Choroid plexus epithelial cell (primary cell): ENCODE results near the gene TSHR.

Experiments
- DNase-seq: peaks from one replicate; pipeline ENCODE4 v3.0.0-alpha.2; 2010; ENCODE audit warnings: low read depth
- H3K4me3 ChIP-seq: 2 replicates; pipeline ENCODE4 v1.5.1; 2011; ENCODE audit warnings: low read depth, mild to moderate bottlenecking, control low read depth, low read length, moderate library complexity
- TF ChIP-seq, protein P1 (sequence below): conservative IDR thresholded peaks from 2 replicates; pipeline ENCODE4 v1.5.1; 2011; ENCODE audit warnings: low read depth, mild to moderate bottlenecking, control low read depth, inconsistent platforms, low read length, moderate library complexity

TSHR gene

DNA sequence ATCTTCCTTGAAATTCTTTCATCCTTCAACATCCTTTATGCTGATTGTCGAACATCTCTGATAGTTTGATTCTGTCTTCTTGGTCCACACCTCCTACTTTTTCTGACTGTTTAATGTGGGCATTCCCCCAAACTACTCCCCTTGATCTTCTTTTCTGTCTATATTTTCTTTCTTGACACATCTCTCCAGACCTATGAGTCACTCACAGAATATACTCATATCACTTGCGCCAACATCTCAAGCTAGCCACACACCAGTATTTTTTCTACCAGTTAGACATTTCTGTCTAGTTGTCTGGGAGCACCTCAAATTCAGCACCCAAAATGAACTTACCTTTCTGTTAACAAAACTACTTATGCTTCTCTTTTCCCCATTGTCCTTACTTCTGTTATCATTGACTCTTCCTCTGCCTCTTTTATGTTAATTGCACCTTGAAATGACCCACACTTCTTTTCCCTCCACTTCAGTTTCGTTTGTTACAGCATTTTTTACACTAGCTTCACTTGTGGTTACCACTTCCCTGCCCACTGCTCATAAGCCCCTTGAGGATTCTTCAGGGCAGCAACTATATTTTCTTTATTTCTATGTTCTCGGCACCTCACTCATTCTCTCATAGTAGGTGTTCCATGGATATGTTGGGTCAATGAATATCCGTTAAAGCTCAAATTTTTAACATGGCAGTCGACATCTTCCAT is 33.5 kb downstream of the TSHR start:
- peak; percentile 12 for DNase-seq
- TF ChIP-seq, protein P1, sequence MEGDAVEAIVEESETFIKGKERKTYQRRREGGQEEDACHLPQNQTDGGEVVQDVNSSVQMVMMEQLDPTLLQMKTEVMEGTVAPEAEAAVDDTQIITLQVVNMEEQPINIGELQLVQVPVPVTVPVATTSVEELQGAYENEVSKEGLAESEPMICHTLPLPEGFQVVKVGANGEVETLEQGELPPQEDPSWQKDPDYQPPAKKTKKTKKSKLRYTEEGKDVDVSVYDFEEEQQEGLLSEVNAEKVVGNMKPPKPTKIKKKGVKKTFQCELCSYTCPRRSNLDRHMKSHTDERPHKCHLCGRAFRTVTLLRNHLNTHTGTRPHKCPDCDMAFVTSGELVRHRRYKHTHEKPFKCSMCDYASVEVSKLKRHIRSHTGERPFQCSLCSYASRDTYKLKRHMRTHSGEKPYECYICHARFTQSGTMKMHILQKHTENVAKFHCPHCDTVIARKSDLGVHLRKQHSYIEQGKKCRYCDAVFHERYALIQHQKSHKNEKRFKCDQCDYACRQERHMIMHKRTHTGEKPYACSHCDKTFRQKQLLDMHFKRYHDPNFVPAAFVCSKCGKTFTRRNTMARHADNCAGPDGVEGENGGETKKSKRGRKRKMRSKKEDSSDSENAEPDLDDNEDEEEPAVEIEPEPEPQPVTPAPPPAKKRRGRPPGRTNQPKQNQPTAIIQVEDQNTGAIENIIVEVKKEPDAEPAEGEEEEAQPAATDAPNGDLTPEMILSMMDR = no peak
- H3K4me3 ChIP-seq = no peak overlapping the region

DNA sequence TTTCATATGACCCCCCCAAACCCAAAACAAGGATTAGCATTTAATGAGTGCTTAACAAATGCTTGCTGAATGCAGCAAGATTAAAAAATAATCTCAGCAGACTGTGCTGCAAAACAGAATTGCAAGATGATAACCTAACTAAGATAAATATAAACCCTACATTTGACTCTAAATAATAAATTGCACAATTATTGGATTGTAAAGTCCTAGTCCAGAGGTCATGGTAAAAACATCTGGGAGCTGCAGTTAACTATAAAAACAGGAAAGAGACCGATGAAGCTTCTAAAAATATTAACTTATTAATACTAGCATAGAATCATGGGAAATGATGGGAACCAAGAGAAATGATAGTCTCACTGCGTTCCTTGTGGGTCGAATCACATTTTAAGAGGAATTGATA is 37.2 kb downstream of the TSHR start:
- no peak for DNase-seq
- H3K4me3 ChIP-seq = no peak overlapping the region
- TF ChIP-seq, protein P1 = no peak

DNA sequence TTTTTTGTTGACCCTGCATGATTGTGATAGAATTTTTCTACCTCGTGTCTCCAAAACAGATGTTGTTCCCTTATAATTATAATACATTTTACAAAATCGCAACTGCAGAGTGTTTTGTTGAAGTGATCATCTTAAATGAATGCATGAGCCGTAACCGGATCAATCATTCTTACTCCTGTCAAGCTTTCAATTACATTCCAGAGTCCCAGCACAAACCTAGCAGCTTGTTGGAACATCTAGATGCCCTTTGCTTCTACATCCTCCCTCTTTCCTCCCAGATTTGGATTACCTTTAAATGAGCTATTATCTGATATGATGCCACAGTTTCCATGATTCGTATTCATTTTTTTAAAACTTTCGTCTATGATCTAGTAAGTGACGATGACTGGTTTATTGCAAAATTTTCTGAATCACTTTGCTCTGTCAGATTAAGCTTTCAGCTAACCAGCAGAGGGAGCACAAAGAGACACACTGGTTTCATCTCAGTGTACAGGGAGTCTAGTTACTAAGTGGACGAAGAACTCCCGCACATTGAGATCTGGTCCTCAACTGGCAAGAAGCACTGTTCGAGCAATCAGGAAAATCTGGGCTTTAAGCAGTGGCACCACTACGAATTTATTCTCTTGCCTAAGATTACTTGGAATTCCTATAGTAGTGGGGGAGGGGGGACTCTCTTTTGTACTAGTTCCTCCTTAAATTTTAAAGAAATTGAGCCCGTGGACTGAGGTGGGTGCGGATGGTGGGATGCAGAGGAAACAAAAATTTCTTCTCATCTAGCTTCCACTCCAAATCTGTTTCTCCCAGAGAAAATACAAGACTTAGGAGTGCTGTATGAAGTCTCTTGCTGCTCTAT is 40.9 kb downstream of the TSHR start:
- TF ChIP-seq, protein P1 = peak; percentile 82
- peak; percentile 93 for DNase-seq
- H3K4me3 ChIP-seq = no peak overlapping the region

DNA sequence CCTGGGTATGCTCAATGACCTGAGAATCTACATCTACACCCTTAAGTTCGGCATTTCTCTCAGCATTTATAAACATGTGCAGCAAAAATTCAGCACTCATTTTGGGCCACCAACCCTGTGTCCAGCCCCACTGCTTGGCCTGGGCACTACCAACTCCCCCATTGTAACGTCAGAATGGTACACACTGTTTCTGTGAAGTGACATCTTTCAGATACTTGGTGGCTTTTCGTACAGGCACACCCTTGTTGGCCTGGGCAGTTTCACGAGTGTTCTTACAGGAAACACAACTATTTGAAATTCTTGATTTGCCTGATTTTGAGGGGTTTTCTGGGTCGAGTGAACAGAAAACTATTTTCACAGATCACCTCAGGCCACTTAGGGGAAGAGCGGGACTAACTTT is 46.0 kb downstream of the TSHR start:
- H3K4me3 ChIP-seq = no peak overlapping the region
- DNase-seq = no peak
- TF ChIP-seq, protein P1 = no peak

DNA sequence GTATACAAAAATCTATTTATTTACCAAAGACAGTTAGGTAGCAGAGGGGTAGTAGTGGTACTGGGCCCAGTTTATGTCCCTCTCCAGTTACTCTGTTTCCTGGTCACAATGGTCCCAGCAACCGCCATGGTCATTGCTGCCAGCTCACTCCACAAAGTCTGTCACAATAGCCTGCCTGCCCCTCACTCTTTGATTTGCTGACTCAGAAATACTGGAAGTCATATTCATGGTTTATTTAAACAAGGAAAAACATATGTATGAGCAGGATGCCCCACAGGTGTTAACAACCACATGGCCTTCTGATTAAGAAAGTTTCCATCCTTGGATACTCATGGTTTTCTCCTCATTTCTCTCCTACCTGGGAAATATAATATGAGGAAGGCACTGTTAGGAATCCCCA is 49.2 kb downstream of the TSHR start:
- TF ChIP-seq, protein P1 = no peak
- no peak overlapping the region for H3K4me3 ChIP-seq
- DNase-seq = no peak

DNA sequence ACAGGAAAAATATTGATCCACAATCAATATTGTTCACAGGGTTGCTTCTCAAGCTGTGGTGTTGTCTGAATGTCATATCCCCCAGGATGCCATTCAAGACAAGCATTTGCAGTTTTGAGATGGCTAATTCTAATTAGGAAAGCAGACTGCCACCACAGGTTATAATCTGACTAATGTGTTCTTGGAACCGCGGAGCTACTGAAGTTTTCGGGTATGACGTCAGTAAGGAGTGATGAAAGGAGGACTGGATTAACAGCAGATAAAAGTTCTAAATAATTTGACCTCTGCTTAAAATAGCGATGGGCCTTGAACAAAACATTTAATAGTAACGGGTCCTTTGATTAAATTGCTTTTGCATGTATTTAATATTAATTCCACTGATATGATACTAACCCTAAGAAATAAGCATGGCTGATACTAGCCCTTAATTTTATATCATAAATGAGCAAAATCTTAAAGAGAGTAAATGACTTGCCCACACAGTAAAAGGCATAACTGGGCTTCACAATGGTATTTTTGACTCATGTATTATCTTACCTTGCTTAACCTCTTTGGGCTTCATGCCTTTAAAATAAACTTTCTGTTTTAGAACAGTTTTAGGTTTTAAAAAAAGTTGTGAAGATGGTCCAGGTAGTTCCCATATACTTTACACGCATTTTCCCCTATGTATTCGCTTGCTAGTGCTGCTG is 50.3 kb downstream of the TSHR start:
- DNase-seq = no peak
- H3K4me3 ChIP-seq = no peak overlapping the region
- TF ChIP-seq, protein P1 = no peak
